Measurements from ENCODE around the gene PPP1R10.

PPP1R10 gene

GRCh38 chr6:30598912-30599624 lies 18.0 kb downstream of the PPP1R10 start:
- DNase-seq (ENCODE audit: low spot score), result no peak

DNA sequence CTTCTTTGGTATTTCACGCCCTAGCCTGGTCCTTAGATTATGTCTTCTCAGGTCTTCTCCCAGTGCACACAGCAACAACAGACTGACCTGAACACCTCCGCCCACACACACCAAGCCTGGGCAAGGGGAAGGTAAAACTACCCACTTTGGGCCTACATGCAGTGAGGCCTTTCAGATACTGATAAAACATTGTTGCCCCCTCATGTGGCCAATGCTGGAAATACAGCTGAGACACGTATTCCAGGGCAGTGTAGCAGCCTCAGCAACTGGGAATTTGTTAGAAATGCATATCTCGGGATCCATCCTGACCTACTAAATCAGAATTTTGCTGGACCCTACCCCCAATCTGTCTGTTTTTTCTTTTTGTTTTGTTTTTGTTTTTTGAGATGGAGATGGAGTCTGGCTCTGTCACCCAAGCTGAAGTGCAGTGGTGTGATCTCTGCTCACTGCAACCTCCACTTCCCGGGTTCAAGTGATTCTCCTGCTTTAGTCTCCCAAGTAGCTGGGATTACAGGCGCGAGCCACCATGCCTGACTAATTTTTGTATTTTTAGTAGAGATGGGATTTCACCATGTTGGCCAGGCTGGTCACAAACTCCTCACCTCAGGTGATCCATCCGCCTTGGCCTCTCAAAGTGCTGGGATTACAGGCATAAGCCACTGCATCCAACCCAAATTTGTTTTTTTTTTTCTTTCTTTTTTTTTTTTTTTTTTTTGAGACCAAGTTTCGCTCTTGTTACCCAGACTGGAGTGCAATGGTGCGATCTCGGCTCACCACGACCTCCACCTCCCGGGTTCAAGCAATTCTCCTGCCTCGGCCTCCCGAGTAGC lies 19.5 kb downstream of the PPP1R10 start:
- peak; percentile 76 for DNase-seq (ENCODE audit: low spot score)

GRCh38 chr6:30592287-30592686 lies 24.8 kb downstream of the PPP1R10 start:
- no peak for DNase-seq (ENCODE audit: low spot score)

DNA sequence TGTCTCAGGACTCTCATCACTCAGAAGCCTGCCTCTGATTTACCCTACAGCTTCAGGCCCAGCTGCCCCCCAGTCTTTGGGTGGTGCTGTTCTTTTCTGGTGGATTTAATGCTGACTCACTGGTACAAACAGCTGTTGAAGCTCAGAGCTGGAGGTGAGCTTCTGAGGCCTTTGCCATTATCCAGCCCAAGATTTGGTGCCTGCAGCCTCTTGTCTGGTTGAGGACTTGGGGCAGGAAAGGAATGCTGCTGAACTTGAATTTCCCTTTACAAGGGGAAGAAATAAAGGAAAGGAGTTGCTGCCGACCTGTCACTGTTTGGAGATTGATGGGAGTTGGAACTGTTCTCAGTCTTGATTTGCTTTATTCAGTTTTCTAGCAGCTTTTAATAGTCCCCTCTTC lies 26.0 kb downstream of the PPP1R10 start:
- DNase-seq (ENCODE audit: low spot score), result no peak

DNA sequence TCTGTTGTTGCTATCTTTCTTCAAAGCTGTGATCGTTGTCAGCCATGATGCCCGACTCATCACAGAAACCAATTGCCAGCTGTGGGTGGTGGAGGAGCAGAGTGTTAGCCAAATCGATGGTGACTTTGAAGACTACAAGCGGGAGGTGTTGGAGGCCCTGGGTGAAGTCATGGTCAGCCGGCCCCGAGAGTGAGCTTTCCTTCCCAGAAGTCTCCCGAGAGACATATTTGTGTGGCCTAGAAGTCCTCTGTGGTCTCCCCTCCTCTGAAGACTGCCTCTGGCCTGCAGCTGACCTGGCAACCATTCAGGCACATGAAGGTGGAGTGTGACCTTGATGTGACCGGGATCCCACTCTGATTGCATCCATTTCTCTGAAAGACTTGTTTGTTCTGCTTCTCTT lies 26.5 kb downstream of the PPP1R10 start:
- no peak for DNase-seq (ENCODE audit: low spot score)

- no peak for DNase-seq (ENCODE audit: low spot score)
Observed at GRCh38 chr6:30589754-30590358, 27.2 kb downstream of the PPP1R10 start.

- no peak for DNase-seq (ENCODE audit: low spot score)
Observed at GRCh38 chr6:30583921-30584320, 33.1 kb downstream of the PPP1R10 start.

- DNase-seq (ENCODE audit: low spot score), result no peak
Observed at GRCh38 chr6:30578051-30578450, 39.0 kb downstream of the PPP1R10 start.

GRCh38 chr6:30573113-30573512 lies 43.9 kb downstream of the PPP1R10 start:
- DNase-seq (ENCODE audit: low spot score), result no peak

GRCh38 chr6:30572148-30572547 lies 44.9 kb downstream of the PPP1R10 start:
- DNase-seq (ENCODE audit: low spot score), result no peak

- no peak for DNase-seq (ENCODE audit: low spot score)
Observed at GRCh38 chr6:30571762-30572082, 45.3 kb downstream of the PPP1R10 start.

GRCh38 chr6:30571075-30571761 lies 45.8 kb downstream of the PPP1R10 start, which contains the start of gene ABCF1:
TSS of gene ABCF1 (plus strand) at chr6:30571442. CDS start at chr6:30571488, 46 bp downstream.
- DNase-seq (ENCODE audit: low spot score), result peak; percentile 96

- DNase-seq (ENCODE audit: low spot score), result no peak
Observed at GRCh38 chr6:30570740-30571074, 46.3 kb downstream of the PPP1R10 start.

DNA sequence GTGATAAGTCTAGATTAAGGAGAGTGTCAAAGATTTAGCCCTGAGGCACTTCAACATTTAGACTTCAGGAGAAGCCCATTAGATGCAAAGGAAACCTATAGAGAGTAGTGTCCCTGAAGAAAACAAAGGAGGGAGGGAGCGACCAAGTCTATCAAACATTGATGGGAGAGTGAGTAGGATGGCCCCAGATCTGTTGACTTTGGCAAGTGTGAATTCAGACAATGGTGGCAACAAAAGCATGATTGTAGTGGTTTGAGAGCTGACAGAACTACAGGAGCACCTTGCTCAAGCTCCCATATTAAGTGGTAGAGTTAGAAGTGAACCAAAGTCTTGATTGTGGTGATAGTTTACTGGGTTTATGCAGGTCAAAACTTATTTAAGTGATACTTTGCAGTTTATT lies 46.8 kb downstream of the PPP1R10 start:
- DNase-seq (ENCODE audit: low spot score), result no peak

GRCh38 chr6:30568245-30568644 lies 48.8 kb downstream of the PPP1R10 start:
- no peak for DNase-seq (ENCODE audit: low spot score)

- no peak for DNase-seq (ENCODE audit: low spot score)
Observed at GRCh38 chr6:30565772-30566171, 51.3 kb downstream of the PPP1R10 start.

- DNase-seq (ENCODE audit: low spot score), result no peak
Observed at GRCh38 chr6:30564114-30564513, 52.9 kb downstream of the PPP1R10 start.

GRCh38 chr6:30562470-30563425 lies 54.3 kb downstream of the PPP1R10 start:
- no peak for DNase-seq (ENCODE audit: low spot score)

DNA sequence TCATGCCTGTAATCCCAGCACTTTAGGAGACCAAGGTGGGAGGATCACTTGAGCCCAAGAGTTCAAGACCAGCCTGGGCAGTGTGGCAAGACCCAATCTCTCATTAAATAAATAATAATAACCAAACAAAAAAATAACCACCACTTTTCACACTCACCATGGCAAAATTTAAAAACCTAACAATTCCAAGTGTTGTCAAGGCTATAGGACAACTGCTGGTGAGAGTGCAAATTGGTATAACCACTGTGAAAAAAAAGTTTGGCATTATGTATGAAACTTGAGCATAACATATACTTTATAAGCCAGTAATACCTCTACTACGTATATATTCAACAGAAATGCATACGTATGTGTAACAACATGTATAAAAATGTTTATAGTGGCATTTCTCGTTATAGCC lies 56.1 kb downstream of the PPP1R10 start:
- no peak for DNase-seq (ENCODE audit: low spot score)

DNA sequence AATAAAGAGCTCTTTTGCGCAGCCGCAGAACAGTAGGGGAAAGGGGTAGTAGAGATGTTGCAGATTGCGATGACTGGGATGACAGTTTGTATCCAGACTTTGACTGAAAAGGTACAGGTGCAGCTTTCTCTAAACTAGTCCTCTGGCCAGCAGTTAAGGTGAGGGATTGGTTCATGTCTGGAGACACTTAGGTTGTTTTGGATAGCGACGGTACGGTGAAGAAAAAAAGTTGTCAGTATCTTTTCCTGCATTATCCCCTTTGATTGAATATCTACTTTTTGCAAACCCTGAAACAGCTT lies 59.4 kb downstream of the PPP1R10 start:
- no peak for DNase-seq (ENCODE audit: low spot score)
